H1 (cell line): ENCODE data around the gene DEDD2. TPM values are rescaled to one million over a fixed set of nuclear protein-coding genes. Genes with fewer than 3 reads are reported as not detected.

Experiments used
- ATF3 ChIP-seq: IDR thresholded peaks from 2 replicates; pipeline ENCODE4 v1.6.1; 2011; ENCODE audit warnings: low read depth, mild to moderate bottlenecking, low read length; ENCODE audit not compliant: insufficient read depth
- EP300 ChIP-seq, 2 experiments: IDR thresholded peaks; 1 replicate in 1 of 2; 2 replicates in 1 of 2; pipeline ENCODE4 v1.6.1; 2011 to 2012; ENCODE audit warnings: low read depth in 2 of 2, low read length in 2 of 2, mild to moderate bottlenecking in 2 of 2, borderline replicate concordance in 1 of 2, inconsistent platforms in 1 of 2, moderate library complexity in 1 of 2
- FOSL1 ChIP-seq: IDR thresholded peaks from 2 replicates; pipeline ENCODE4 v1.6.1; 2011; ENCODE audit warnings: mild to moderate bottlenecking, low read depth, low read length, moderate library complexity; ENCODE audit not compliant: insufficient read depth
- HDAC2 ChIP-seq, 2 experiments: fragments of 300-600 bp in 1 of 2; sonication (generic) in 1 of 2; IDR thresholded peaks; 2 replicates each; pipeline ENCODE4 v1.6.1; 2011 to 2012; ENCODE audit warnings: low read depth in 2 of 2, low read length in 2 of 2, mild to moderate bottlenecking in 2 of 2, moderate library complexity in 2 of 2, borderline replicate concordance in 1 of 2, inconsistent platforms in 1 of 2
- HDAC6 ChIP-seq: IDR thresholded peaks from one replicate; pipeline ENCODE4 v1.7.1; 2012; ENCODE audit warnings: low read depth, mild to moderate bottlenecking, inconsistent platforms, low read length, moderate library complexity
- PHF8 ChIP-seq: fragments of 200-600 bp; sonication (generic); conservative IDR thresholded peaks from 2 replicates; pipeline ENCODE4 v1.7.1; 2012; ENCODE audit warnings: low read depth, mild to moderate bottlenecking, inconsistent platforms, low read length, moderate library complexity
- RNF2 ChIP-seq: fragments of 200-900, 300-1000 bp; sonication (generic); IDR thresholded peaks from 2 replicates; pipeline ENCODE4 v1.7.1; 2016; ENCODE audit warnings: borderline replicate concordance, low read depth, mild to moderate bottlenecking, antibody characterized with exemption, low read length; ENCODE audit not compliant: poor library complexity, severe bottlenecking; ENCODE audit errors: missing control alignments
- SIRT6 ChIP-seq: IDR thresholded peaks from one replicate; pipeline ENCODE4 v1.7.1; 2012; ENCODE audit warnings: low read length, inconsistent platforms
- TBP ChIP-seq: IDR thresholded peaks from 2 replicates; pipeline ENCODE4 v1.6.1; 2011; ENCODE audit warnings: low read depth, low read length, improper control_type of control experiment
- YY1 ChIP-seq: IDR thresholded peaks from 2 replicates; pipeline ENCODE4 v1.6.1; 2011; ENCODE audit warnings: low read depth, mild to moderate bottlenecking, low read length
- polyA plus RNA-seq, 7 experiments: library from polyadenylated mRNA; depleted of rRNA in 3 of 7; stranded (reverse) in 5 of 7; unstranded in 2 of 7; fragments of >200 nt in 5 of 7; fragments of 200-250 nt in 2 of 7; gene quantifications; 1 replicate in 5 of 7; 2 replicates in 1 of 7; 4 replicates in 1 of 7; pipeline versions ENCODE4 v1.2.1 to v1.2.3, GENCODE V29; 2011 to 2013; ENCODE audit warnings: missing spikeins in 2 of 7, mixed read lengths in 2 of 7
- total RNA-seq: library from RNA; stranded (reverse); fragmentation: NEBNext Ultra II Directional; extraction: Animal tissue kit (Norgen Biotek cat#: 25700); gene quantifications from 2 replicates; pipeline ENCODE4 v1.2.1, GENCODE V29; 2021

DEDD2 gene
- total and polyA plus RNA-seq, 2 of the 8 experiments (the other 6 are each of a cell fraction or from before 2014, with no cell fraction given) = 37.8 to 65.0 TPM

- TF ChIP-seq ATF3 (peak; percentile 92), FOSL1 (no peak), EP300 (IDR thresholded peaks at IDR 0.05; ENCODE audit: borderline replicate concordance in 1 of 2, low read depth in 2 of 2, low read length in 2 of 2) (no peak), RNF2 (no peak), HDAC6 (no peak), YY1 (peak; percentile 79), HDAC2 (IDR thresholded peaks at IDR 0.05; ENCODE audit: borderline replicate concordance in 1 of 2, low read depth in 2 of 2, low read length in 2 of 2) (no peak), SIRT6 (no peak), PHF8 (no peak), TBP (peak; percentile 22; the same call in 1 of the 2 replicates)
Measured at GRCh38 chr19:42244347-42245220, 27.1 kb upstream of the DEDD2 start (continued).
